AG10803 (cell line): ENCODE data around the gene SH3PXD2B.
A peak's percentile ranks its signal among the peaks of the same experiment; 100 is the strongest.

Source experiments
- DNase-seq: peaks from one replicate; pipeline ENCODE4 v3.0.0; 2010; ENCODE audit warnings: low read depth
- H3K4me3 ChIP-seq: 2 replicates; pipeline ENCODE4 v1.5.1; 2011; ENCODE audit warnings: mild to moderate bottlenecking, low read length, control low read depth
- TF ChIP-seq, protein P1 (sequence below): conservative IDR thresholded peaks from 2 replicates; pipeline ENCODE4 v1.5.1; 2011; ENCODE audit warnings: mild to moderate bottlenecking, low read length, control low read depth, inconsistent platforms

The SH3PXD2B gene

GRCh38 chr5:172497591-172498255 lies 43.4 kb upstream of the SH3PXD2B start:
- no peak for DNase-seq
- TF ChIP-seq, protein P1, sequence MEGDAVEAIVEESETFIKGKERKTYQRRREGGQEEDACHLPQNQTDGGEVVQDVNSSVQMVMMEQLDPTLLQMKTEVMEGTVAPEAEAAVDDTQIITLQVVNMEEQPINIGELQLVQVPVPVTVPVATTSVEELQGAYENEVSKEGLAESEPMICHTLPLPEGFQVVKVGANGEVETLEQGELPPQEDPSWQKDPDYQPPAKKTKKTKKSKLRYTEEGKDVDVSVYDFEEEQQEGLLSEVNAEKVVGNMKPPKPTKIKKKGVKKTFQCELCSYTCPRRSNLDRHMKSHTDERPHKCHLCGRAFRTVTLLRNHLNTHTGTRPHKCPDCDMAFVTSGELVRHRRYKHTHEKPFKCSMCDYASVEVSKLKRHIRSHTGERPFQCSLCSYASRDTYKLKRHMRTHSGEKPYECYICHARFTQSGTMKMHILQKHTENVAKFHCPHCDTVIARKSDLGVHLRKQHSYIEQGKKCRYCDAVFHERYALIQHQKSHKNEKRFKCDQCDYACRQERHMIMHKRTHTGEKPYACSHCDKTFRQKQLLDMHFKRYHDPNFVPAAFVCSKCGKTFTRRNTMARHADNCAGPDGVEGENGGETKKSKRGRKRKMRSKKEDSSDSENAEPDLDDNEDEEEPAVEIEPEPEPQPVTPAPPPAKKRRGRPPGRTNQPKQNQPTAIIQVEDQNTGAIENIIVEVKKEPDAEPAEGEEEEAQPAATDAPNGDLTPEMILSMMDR = no peak
- no peak overlapping the region for H3K4me3 ChIP-seq

- peak; percentile 55 for DNase-seq
- TF ChIP-seq, protein P1 = no peak
- H3K4me3 ChIP-seq = no peak overlapping the region
These were observed 42.5 kb upstream of the SH3PXD2B start for GRCh38 chr5:172496671-172497371.

GRCh38 chr5:172494630-172495505 lies 40.5 kb upstream of the SH3PXD2B start:
- TF ChIP-seq, protein P1 = no peak
- DNase-seq = no peak
- no peak overlapping the region for H3K4me3 ChIP-seq

- DNase-seq = no peak
- TF ChIP-seq, protein P1 = no peak
- H3K4me3 ChIP-seq = no peak overlapping the region
These were observed 39.6 kb upstream of the SH3PXD2B start for GRCh38 chr5:172493906-172494305.

GRCh38 chr5:172493461-172493860 lies 39.1 kb upstream of the SH3PXD2B start:
- TF ChIP-seq, protein P1 = no peak
- no peak for DNase-seq
- H3K4me3 ChIP-seq = no peak overlapping the region

DNA sequence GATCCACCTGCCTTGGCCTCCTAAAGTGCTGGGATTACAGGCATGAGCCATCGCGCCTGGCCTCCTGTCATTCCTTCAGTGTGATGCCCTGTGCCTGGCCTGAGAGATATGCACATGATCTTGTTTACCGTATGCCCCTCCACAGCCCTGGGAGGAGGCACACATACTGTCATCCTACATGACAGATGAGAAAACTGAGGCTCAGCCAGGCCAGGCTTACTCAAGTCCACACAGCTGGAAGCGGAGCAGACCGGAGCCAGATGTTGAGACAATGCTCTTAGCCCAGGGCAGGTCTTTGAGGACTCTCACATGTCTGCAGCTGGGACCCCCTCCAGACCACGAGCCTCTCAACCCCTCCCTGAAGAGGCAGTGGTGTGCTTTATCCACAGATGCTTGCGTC lies 38.7 kb upstream of the SH3PXD2B start:
- no peak for DNase-seq
- TF ChIP-seq, protein P1 = no peak
- no peak overlapping the region for H3K4me3 ChIP-seq
